Activated gamma-delta T cell treated with anti-CD3 and anti-CD28 coated beads, Interleukin-2, amount 50 U/mL, for 16 hours (primary cell): ENCODE results near the gene PPM1B.
"Not testable (repeated sequence)": the region's sequence is repeated elsewhere in the genome, so short reads cannot be mapped to it uniquely, and the experiment has no call there.

Experiments used
- DNase-seq: peaks from one replicate; pipeline ENCODE4 v3.0.0-alpha.2; 2020; ENCODE audit warnings: low read depth

The PPM1B gene

DNA sequence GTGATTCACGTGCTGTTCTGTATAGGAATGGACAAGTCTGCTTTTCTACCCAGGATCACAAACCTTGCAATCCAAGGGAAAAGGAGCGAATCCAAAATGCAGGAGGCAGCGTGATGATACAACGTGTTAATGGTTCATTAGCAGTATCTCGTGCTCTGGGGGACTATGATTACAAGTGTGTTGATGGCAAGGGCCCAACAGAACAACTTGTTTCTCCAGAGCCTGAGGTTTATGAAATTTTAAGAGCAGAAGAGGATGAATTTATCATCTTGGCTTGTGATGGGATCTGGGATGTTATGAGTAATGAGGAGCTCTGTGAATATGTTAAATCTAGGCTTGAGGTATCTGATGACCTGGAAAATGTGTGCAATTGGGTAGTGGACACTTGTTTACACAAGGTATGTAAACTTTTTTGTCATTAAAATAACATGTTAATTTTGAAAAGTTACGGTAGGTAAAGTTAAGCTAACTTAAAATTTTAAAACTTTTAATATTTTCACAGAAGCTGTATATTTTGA lies 33.0 kb downstream of the PPM1B start:
- no peak for DNase-seq

DNA sequence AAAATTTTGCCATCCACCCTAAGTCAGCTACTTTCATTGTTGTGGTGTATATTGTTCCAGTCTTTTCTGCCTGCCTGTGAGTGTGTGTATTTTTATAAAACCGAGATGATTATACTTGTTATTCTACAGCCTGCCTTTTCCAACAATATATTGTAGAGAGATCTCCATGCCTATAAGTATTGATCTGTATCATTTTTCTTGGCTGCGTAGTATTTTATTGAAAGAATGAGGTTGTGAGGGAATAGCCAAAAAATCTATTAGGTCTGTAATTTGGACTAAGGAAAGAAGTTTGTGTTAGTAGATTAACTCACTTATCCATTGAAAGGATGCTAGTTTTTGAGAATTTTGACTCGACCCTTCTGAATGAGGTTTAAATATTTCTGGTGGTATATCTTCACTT lies 34.9 kb downstream of the PPM1B start:
- no peak for DNase-seq

DNA sequence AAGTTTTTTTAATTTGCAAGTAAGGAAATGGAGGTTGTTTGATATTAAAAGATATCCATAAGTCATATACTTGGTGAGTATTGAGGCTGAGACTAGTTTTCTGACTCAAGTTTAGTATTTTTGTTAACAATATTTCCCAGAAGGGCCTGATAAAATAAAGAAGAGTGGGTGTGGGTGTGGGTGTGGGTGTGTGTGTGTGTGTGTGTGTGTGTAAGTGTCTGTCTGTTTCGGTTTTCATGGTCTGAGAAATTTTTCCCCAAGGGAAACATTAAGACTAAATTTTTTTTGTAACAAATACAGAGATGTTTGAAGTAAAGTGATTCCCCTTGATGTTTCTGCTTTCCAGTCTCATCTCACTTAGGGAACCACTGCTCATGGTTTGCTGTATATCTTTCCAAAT lies 36.5 kb downstream of the PPM1B start:
- DNase-seq, result no peak

DNA sequence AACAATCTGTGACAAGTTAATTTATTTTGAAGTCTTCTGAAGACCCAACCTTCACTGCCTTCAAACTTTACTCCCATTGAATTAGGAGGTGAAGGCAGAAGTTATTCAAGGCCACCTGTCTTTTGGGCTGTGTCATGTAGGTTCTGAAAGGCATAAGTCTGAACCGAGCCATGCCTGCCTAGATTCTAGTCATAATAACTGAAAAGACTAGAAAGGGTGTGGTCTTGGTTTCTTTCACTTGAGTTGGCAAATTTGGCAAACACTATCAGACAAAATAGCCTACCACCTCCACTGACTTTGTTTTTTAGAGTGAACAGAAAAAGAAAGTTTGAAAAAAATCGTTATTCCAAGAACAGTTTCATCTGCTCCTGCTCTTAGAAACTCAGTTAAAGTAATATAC lies 38.4 kb downstream of the PPM1B start:
- DNase-seq, result no peak

DNA sequence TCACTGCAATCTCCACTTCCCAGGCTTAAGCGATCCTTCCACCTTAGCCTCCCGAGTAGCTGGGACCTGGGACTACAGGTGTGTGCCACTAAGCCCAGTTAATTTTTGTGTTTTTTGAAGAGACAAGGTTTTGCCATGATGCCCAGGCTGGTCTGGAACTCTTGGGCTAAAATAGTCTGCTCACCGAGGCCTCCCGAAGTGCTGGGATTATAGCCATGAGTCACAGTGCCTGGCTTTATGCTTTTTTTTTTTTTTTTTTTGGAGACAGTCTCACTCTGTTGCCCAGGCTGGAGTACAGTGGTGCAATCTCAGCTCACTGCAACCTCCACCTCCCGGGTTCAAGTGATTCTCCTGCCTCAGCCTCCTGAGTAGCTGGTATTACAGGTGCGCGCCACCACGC lies 39.0 kb downstream of the PPM1B start:
- not testable (repeated sequence) for DNase-seq

DNA sequence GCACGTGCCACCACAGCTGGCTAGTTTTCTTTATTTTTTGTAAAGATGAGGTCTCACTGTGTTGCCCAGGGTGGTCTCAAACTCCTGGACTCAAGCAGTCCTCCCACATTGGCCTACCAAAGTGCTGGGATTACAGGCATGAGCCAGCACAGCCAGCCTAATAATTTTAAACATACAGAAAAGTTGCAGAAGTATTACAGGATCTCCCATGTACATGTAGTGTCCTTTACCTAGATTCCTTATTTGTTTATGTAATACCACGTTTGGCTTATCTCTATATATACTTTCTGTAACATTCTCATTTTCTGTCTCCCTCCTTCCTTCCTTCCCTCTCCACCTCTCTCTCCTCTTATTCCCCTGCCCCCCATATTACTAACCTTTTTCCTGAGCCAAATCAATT lies 41.7 kb downstream of the PPM1B start:
- DNase-seq, result no peak

DNA sequence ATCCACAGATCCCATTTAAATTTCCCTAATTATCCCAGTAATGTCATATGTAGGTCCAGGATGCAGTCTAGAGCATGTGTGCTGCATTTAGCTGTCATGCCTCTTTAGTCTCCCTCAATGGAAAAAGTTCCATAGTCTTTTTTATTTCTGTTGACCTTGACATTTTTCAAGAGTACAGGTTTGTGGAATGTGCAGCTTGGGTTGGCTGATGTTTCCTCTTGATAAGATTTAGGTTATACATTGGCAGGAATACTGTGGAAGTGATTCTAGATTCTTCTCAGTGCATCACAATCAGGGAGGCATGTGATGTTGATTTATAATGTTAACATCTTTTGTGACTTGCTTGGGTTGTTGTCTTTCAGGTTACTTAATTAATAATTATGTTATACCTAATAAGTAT lies 42.5 kb downstream of the PPM1B start:
- DNase-seq, result no peak

DNA sequence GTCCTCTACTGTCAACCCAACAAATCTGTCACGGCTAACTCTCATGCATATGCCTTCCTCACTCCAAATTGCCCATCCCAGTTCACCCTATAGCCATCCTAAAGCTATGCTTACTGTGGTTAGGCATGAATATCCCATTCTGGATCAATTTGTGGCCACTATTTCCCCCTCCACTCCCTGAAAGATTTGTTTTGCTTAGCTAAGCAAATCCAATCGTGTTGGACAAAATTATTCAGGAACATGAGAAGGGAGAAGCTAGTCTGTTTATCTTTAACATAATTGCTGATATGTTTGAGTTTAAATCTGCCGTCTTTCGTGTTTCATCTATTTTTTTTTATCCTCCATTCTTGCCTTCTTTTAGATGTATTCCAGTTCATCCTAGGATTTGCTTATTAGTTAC lies 43.6 kb downstream of the PPM1B start:
- no peak for DNase-seq

DNA sequence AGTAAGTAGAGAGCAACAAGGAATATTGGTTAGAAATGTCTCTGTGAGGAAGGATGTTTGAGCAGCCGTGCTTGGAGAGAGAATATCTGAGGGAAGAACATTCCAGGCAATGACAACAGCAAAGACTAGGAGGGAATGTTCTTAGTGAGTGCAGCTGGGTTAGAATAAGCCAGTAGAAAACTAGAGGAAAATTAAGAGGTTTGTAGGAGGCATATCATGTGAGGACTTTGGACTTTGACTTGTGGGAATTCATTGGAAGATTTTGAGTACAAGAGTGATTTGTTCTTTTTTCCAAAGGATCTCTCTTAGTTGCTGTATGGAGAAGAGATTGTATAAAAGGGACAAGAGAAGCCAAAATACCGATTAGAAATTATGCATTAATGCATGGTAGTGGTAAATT lies 47.2 kb downstream of the PPM1B start:
- no peak for DNase-seq

DNA sequence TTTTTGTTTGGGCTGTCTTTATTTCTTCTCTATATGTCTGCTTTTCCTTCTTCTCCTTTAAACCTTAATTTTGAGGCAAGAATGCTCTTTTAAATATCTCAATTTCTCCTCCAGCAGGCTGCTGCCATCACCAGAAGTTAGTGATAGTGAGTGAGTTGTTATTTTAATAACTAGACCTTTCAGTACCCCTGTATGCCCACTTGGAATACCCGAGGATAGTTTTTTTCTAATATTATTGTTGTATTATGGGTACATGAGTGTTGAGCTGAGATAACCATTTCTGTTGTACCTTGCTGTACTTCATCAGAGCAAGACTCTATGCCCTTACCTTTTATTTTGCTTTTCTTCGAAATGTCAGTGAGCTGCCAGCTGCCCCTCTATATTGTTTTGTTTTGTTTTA lies 50.1 kb downstream of the PPM1B start:
- DNase-seq, result no peak

DNA sequence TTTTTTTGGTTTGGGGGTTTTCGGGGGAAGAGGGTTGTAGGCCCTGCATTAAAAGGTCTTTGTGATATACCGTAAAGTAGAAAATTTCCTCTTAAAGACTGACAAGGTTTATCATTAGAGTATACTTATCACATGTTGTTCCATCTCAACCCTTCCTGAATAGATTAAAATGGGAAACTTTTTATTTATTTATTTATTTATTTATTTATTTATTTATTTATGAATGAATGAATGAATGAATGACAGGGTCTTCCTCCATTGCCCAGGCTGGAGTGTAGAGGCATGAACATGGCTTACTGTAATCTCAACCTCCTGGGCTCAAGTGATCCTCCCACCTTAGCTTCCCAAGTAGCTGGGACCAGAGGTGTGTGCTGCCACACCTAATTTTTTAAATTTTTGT lies 58.1 kb downstream of the PPM1B start:
- no peak for DNase-seq

DNA sequence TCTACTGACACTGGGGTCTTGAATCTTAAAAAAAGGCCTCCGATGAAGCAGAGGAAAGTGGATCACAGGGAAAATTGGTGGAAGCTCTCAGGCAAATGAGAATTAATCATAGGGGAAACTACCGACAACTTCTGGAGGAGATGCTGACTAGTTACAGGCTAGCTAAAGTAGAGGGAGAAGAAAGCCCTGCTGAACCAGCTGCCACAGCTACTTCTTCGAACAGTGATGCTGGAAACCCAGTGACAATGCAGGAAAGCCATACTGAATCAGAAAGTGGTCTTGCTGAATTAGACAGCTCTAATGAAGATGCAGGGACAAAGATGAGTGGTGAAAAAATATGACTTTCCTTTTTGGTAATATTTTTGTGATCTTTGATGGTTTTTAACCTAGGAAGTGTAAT lies 61.7 kb downstream of the PPM1B start:
- no peak for DNase-seq

DNA sequence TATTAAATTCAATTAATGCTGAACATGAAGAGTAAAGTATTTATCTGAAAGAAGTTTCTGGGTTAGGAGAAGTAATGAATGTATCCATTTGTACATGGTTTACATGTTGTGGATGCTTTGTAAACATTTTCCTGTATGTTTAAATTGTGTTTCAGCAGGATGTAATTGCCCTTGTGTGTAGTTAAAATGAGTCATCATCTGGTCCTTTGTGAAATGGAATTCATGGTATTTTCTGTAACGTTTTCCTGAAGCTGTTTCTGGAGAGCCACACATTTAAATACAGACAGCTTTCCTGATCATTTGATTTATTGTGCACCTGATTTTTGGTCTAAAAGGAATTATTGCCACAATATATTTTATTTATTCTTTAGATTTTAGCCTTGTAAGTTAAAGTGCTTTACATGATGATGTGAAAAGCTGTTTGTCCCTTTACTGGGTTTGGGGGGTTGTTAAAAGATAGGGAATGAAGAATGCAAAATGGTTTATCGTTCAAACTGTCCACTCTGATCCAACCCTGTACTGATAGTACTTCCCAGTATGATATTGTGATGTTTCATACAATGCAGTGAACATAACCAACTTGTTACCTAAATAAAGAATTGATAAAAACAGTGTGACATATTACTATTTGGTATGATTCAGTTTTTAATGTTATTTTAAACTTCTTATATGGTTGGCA lies 64.9 kb downstream of the PPM1B start:
- no peak for DNase-seq

DNA sequence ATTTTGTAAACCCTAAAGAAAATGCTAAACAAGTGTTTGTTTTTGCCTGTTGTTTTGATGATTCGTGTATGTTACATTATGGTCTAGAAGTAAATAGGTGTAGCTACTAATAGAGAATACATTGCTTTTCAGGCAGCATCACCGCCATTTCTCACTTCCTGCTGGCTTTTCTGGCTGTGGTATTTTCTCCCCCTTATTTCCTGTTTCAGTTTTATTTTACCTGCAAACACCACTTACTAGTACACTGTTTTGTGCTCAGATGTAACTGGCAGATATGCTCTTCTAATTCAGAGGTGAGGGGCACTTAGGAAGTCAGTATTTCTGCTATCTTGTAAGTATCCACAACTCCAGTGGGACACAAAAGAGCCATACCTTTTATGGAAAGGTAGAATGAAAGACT lies 68.5 kb downstream of the PPM1B start:
- peak; percentile 7 for DNase-seq

DNA sequence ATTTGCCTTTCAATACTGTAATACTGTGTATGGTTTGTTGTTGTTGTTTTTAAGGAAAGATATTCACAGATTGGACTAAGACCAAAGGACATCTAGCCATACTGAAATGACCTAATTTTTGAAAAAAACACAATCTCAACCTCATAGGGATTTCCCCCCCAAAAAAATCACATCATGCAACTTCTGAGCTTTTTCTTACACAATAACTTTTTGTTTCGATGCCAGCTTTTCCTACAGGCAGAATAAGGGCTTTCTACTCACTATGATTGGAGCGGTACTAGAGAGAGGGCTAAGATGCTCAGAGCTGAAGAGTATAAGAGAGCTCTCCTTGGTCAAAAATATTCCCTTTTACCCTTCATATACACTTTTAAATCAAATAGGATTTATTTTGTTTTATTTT lies 74.2 kb downstream of the PPM1B start:
- DNase-seq, result no peak

DNA sequence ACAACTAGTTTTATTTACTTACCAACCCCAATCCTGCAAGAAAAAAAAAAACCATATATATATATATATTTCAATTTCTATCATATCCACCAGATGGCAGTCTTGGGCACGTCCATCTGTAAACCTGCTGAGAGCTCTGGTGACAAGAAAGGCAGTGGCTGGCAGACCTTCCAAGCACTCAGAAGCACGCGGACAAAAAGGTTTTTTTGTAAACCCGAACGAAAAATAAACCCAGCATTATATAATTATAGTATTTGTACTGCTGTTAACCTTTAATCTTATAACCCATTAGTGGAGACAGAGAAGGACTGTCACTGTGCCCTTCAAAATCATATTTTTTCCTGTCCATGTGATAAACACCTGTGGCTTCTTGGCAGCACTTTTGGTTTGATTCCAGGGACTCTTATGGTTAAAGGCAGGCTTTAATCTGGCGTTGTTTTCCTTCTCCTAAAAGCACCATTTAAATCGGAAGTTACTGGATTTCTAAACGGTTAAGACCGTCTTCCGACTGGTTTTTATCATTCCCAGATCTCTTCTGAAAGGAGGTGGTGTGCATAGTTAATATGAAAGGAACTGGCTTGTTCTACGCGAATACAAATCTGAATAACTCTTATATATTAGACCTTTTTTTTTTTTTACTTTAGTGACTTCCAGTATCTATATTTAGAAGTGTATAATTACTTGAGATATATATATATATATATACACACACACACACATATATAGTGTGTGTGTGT lies 75.6 kb downstream of the PPM1B start:
- DNase-seq, result peak; percentile 30

DNA sequence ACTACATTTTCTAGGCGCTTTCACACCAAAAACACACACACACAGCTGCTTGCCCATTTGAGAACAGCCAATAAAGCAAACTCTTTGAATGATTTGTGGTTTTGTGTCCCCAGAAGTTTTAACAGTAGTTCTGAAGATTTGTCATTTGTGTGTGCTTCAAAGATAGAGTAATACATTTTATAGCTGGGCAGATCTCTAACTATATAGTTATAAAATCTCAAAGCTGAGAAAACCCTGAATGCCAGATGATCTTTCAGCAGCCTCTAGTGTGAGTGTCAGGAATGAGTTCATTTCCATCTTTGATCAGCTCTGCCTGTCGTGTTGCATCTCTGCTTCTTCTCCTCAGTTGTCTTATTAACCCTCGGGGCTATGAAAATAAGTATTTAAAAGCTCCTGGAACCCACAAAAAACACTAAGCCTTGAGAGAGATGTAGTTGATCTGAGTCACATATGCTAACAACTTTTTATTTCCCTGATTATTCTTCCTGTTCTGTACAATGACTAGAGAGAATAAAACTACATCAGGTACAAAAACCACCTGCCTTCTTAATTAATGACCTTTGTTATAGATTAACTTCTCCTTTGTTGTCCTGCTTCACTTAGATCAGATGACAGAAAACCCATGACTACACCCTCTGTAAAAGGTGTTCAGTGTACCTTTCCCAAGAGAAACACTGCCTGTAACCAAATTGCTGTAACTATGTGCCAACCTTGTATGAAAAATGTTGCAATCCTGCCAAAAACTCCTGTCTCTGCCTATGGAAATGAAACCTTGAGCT lies 76.6 kb downstream of the PPM1B start:
- no peak for DNase-seq

DNA sequence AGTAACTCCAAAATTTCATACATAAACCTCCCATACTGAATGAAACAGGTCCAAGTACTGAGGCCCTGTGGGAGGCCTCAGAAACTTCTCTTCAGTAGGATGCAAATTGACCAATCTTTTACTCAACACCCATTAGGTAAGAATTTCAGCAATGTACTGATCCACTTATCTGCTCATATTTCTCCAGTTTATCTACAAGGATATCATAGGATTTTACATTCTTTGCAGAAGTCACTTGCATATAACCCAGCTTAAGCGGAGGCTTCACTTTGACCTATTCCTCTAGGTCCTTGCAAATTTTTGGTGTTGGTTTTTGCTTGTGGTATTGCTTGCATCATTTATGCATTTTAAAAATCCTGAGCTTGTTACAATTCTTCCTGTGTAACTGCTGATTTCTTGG lies 77.8 kb downstream of the PPM1B start:
- DNase-seq, result no peak

DNA sequence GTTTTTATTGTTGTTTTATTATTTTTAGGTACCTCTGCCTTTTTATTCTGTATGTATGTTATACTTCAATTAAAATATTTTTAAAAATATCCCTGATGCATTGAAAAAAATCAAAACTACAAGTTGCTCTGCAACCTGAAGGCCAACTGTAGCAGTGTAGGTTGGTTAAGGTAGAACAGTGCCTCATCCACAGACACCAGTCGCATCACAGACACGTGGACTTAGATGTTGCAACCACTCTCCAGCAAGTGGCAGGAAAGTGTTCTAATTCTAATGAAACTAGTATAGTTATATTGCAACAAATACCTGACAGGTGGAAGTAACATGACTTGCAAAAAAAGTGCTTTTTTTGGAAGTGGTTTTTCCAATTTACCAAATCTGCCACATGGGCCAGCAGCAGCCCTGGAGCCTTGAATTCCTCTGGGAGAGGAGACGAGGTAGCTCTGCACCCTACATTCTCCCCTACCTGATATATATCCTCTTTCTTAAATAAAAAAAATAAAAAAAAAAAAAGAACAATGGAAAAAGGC lies 78.2 kb downstream of the PPM1B start:
- DNase-seq, result no peak

DNA sequence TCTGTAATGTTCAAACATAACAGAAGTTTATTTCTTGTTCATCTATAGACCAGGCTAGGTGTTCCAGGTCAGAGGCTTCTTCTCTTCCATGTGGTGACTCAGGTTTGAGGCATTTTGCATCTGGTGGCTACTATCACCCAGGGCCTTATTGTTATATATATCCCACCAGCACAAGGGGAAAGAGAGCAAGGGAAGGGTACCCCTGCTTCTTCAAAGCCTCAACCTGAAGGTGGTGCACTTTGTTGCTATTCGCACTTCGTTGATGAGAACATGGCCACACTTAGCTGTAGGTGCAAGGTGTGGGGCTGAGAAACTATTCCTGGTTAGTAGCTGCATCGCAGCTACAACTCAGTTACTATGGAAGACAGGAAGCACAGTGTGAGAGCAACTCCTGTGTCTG lies 79.2 kb downstream of the PPM1B start:
- no peak for DNase-seq

DNA sequence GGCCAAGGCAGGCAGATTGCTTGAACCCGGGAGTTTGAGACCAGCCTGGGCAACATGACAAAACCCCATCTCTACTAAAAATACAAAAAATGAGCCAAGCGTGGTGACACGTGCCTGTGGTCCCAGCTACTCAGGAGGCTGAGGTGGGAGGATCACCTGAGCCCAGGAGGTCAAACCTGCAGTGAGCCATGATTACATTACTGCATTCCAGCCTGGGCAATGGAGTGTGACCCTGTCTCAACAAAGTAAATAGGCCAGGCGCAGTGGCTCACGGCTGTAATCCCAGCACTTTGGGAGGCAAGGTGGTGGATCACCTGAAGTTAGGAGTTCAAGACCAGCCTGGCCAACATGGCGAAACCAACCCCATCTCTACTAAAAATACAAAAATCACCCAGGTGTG lies 80.6 kb downstream of the PPM1B start:
- DNase-seq, result not testable (repeated sequence)

DNA sequence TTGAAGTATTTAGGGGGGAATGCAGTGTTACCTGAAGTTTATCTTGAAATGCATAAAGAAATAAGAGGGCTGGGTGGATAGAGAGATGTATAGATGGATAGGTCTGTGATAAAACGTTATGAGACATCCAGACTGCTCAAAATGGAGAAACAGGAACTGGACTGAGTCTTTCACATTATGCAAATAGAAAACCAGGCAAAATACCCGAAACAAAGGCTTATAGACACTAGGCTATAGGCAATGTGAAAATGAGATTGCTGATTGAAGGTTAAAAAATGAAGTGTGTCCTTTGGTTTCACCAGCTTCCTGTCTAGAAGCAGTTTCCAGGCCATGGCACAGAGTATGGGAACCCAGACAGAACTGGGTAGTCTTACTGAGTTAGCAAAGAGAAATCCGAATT lies 81.7 kb downstream of the PPM1B start:
- no peak for DNase-seq

DNA sequence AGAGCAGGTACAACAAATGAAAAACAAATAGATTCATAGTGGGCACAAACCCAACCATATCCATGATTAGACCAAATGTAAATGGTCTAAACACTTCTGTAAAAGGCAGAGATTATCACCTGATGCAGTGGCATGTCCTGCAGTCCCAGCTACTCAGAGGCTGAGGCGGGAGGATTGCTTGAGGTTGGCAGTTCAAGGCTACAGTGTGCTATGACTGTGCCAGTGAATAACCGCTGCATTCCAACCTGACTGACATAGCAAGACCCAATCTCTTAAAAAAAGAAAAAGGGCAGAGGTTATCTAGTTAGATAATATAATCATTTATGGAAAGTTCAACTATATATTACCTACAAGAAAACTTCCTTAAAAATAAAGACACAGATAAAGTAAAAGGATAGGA lies 85.3 kb downstream of the PPM1B start:
- DNase-seq, result no peak
